Measurements from ENCODE around the gene TTLL11.

Gene TTLL11

GRCh38 chr9:121878271-121878822 is 214.8 kb downstream of the TTLL11 start:
- no peak for DNase-seq (ENCODE audit: low spot score)

GRCh38 chr9:121876658-121877271 is 216.3 kb downstream of the TTLL11 start:
- no peak for DNase-seq (ENCODE audit: low spot score)

- DNase-seq (ENCODE audit: low spot score), result no peak
Observed at GRCh38 chr9:121876255-121876654, 216.9 kb downstream of the TTLL11 start.

GRCh38 chr9:121874524-121874923 is 218.6 kb downstream of the TTLL11 start:
- no peak for DNase-seq (ENCODE audit: low spot score)

GRCh38 chr9:121871431-121872025 is 221.6 kb downstream of the TTLL11 start:
- no peak for DNase-seq (ENCODE audit: low spot score)

GRCh38 chr9:121870271-121870670 is 222.8 kb downstream of the TTLL11 start:
- no peak for DNase-seq (ENCODE audit: low spot score)

- DNase-seq (ENCODE audit: low spot score), result no peak
Observed at GRCh38 chr9:121868626-121869025, 224.5 kb downstream of the TTLL11 start.

GRCh38 chr9:121866927-121867326 is 226.2 kb downstream of the TTLL11 start:
- no peak for DNase-seq (ENCODE audit: low spot score)

GRCh38 chr9:121865884-121866283 is 227.2 kb downstream of the TTLL11 start:
- no peak for DNase-seq (ENCODE audit: low spot score)

- no peak for DNase-seq (ENCODE audit: low spot score)
Observed at GRCh38 chr9:121865060-121865459, 228.0 kb downstream of the TTLL11 start.

GRCh38 chr9:121863955-121864354 is 229.2 kb downstream of the TTLL11 start:
- no peak for DNase-seq (ENCODE audit: low spot score)

- no peak for DNase-seq (ENCODE audit: low spot score)
Observed at GRCh38 chr9:121862371-121863332, 230.5 kb downstream of the TTLL11 start.

- DNase-seq (ENCODE audit: low spot score), result no peak
Observed at GRCh38 chr9:121861501-121862180, 231.5 kb downstream of the TTLL11 start.

- DNase-seq (ENCODE audit: low spot score), result no peak
Observed at GRCh38 chr9:121860744-121861143, 232.4 kb downstream of the TTLL11 start.

- DNase-seq (ENCODE audit: low spot score), result no peak
Observed at GRCh38 chr9:121860213-121860612, 232.9 kb downstream of the TTLL11 start.

- DNase-seq (ENCODE audit: low spot score), result no peak
Observed at GRCh38 chr9:121859646-121860045, 233.5 kb downstream of the TTLL11 start.

- no peak for DNase-seq (ENCODE audit: low spot score)
Observed at GRCh38 chr9:121858788-121859187, 234.3 kb downstream of the TTLL11 start.

- DNase-seq (ENCODE audit: low spot score), result no peak
Observed at GRCh38 chr9:121857928-121858327, 235.2 kb downstream of the TTLL11 start.

GRCh38 chr9:121855476-121855875 is 237.6 kb downstream of the TTLL11 start:
- no peak for DNase-seq (ENCODE audit: low spot score)

- DNase-seq (ENCODE audit: low spot score), result no peak
Observed at GRCh38 chr9:121853617-121854395, 239.3 kb downstream of the TTLL11 start.
